Activated naive CD8-positive, alpha-beta T cell treated with anti-CD3 and anti-CD28 coated beads for 36 hours (primary cell): Measurements from ENCODE around the gene SEC61A1. TPM values are rescaled to one million over a fixed set of nuclear protein-coding genes. Genes with fewer than 3 reads are reported as not detected.

Source experiments
- DNase-seq: peaks from one replicate; pipeline ENCODE4 v3.0.0; 2021
- H3K27ac Mint-ChIP-seq: one replicate; pipeline ENCODE4 v1.8.0; 2022; ENCODE audit warnings: mild to moderate bottlenecking, moderate library complexity, mixed read lengths
- H3K27me3 Mint-ChIP-seq: one replicate; pipeline ENCODE4 v1.8.0; 2022; ENCODE audit warnings: mild to moderate bottlenecking, mixed read lengths
- H3K36me3 Mint-ChIP-seq: one replicate; pipeline ENCODE4 v1.8.0; 2021; ENCODE audit warnings: mild to moderate bottlenecking, mixed read lengths
- H3K4me1 Mint-ChIP-seq: one replicate; pipeline ENCODE4 v1.8.0; 2021; ENCODE audit warnings: mixed read lengths
- H3K4me3 Mint-ChIP-seq: one replicate; pipeline ENCODE4 v1.8.0; 2022; ENCODE audit warnings: mild to moderate bottlenecking, moderate library complexity, mixed read lengths
- H3K9me3 Mint-ChIP-seq: one replicate; pipeline ENCODE4 v1.8.0; 2022; ENCODE audit warnings: mixed read lengths
- total RNA-seq, 2 experiments: library from RNA; stranded (reverse); gene quantifications; one replicate each; pipeline ENCODE4 v1.2.3, GENCODE V29; 2021

Gene SEC61A1
- total RNA-seq, 2 experiments from 2014 or later = 149 to 155 TPM

DNA sequence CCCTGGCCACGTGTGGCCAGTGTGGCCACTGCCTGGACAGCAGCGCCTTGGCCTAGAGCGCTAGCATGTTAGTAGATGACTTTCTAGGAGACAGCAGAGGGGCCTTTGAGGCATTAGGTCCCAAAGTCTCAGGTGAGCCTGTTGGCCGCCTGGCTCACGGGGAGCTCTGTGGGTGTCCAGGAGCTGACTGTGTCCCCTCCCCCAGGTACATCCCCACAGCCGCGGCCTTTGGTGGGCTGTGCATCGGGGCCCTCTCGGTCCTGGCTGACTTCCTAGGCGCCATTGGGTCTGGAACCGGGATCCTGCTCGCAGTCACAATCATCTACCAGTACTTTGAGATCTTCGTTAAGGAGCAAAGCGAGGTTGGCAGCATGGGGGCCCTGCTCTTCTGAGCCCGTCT lies 17.0 kb downstream of the SEC61A1 start:
- Mint-ChIP-seq H3K9me3 (no peaks in the 10 kb centered on the region), H3K36me3 (peaks cover 35% of the 10 kb centered on the region), H3K4me3 (no peak overlapping the region), H3K27ac (no peak overlapping the region), H3K4me1 (peaks cover 3% of the 10 kb centered on the region), H3K27me3 (no peaks in the 10 kb centered on the region)
- DNase-seq = no peak

GRCh38 chr3:128070898-128071591 lies 18.8 kb downstream of the SEC61A1 start:
- Mint-ChIP-seq H3K4me3 (no peak overlapping the region), H3K4me1 (peaks cover 7% of the 10 kb centered on the region), H3K9me3 (no peaks in the 10 kb centered on the region), H3K27ac (no peak overlapping the region), H3K36me3 (peaks cover 27% of the 10 kb centered on the region), H3K27me3 (no peaks in the 10 kb centered on the region)
- no peak for DNase-seq

- DNase-seq = no peak
- H3K36me3 Mint-ChIP-seq = peaks cover 25% of the 10 kb centered on the region
- H3K4me3 Mint-ChIP-seq = no peak overlapping the region
- no peaks in the 10 kb centered on the region for H3K9me3 Mint-ChIP-seq
- peaks cover 7% of the 10 kb centered on the region for H3K4me1 Mint-ChIP-seq
- no peaks in the 10 kb centered on the region for H3K27me3 Mint-ChIP-seq
- H3K27ac Mint-ChIP-seq = no peak overlapping the region
These were observed 19.7 kb downstream of the SEC61A1 start for GRCh38 chr3:128071771-128072453.

DNA sequence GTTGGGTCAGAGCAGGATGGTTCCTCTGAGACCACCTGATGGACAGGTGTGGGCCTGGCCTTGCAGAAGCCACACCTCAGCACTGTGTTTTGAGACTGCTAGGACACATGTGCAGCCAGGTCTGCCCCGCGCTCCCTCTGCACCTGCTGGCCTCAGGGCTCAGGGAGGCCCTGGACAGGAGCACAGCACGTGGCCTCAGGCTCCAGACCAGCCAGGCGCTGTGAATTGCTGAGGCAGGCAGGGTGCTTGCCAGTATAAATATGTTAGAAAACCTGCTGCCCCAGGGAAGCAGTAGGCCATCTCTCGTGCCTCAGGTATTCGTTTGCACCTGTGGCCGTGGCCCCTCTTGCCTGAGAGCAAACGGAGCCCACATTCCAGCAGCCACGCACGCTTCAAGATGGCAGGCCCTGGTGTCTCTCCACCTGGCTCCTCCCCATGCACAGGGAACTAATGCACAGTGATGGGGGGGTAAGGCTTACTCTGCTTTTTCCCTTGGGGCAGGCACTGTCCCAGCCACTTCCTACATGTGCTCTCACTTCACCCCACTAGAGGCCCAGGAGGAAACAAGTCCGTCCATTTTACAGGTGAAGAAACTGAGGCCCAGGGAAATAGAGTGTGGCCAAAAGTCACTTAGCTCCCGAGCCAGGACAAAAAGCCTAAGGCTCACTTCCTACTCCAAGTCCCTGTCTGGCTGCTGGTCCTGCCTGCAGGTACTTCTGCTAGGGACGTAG lies 20.4 kb downstream of the SEC61A1 start:
- no peaks in the 10 kb centered on the region for H3K9me3 Mint-ChIP-seq
- DNase-seq = no peak
- H3K27me3 Mint-ChIP-seq = no peaks in the 10 kb centered on the region
- H3K4me1 Mint-ChIP-seq = peaks cover 8% of the 10 kb centered on the region
- no peak overlapping the region for H3K27ac Mint-ChIP-seq
- no peak overlapping the region for H3K4me3 Mint-ChIP-seq
- peaks cover 20% of the 10 kb centered on the region for H3K36me3 Mint-ChIP-seq

GRCh38 chr3:128073185-128073725 lies 21.0 kb downstream of the SEC61A1 start:
- Mint-ChIP-seq H3K4me3 (no peak overlapping the region), H3K27me3 (no peaks in the 10 kb centered on the region), H3K4me1 (peaks cover 9% of the 10 kb centered on the region), H3K9me3 (no peaks in the 10 kb centered on the region), H3K36me3 (peaks cover 16% of the 10 kb centered on the region), H3K27ac (no peak overlapping the region)
- no peak for DNase-seq

- DNase-seq = no peak
- Mint-ChIP-seq H3K36me3 (peaks cover 10% of the 10 kb centered on the region), H3K4me1 (peaks cover 7% of the 10 kb centered on the region), H3K4me3 (no peak overlapping the region), H3K27me3 (no peaks in the 10 kb centered on the region), H3K9me3 (no peaks in the 10 kb centered on the region), H3K27ac (no peak overlapping the region)
These were observed 21.6 kb downstream of the SEC61A1 start for GRCh38 chr3:128073807-128074206.

DNA sequence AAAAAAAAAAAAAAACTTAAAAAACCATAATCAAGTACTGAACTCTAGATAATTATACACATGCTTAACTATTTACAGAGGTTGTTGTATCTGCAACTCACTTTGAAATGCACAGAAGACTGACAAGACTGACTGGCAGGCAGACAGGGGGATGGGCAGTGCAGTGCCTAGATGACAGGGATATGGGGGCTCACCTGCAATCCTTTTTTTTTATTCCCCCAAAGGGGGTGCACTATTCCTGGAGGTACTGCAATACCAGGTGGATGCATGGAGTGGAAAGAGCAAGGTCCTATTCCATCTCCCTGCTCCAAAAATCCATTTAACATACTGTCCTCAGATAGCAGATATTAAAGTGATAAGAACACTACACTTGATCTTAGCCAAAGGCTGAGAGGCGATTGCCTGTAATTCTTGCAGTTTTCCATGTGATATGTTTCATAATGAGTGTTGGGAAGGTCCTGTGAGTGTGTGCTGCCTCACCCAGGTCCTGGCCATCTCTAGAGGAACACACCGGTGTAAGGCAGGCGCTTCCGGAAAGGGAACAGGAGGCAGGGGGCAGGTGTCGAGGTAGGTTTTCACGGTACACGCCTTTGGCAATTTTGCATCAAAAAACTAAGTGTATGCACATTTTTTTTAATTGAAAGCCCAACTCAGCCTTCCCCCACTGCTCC lies 22.7 kb downstream of the SEC61A1 start:
- H3K9me3 Mint-ChIP-seq = no peaks in the 10 kb centered on the region
- no peak overlapping the region for H3K4me3 Mint-ChIP-seq
- H3K27me3 Mint-ChIP-seq = no peaks in the 10 kb centered on the region
- DNase-seq = no peak
- no peak overlapping the region for H3K27ac Mint-ChIP-seq
- peaks cover 11% of the 10 kb centered on the region for H3K36me3 Mint-ChIP-seq
- peaks cover 7% of the 10 kb centered on the region for H3K4me1 Mint-ChIP-seq

DNA sequence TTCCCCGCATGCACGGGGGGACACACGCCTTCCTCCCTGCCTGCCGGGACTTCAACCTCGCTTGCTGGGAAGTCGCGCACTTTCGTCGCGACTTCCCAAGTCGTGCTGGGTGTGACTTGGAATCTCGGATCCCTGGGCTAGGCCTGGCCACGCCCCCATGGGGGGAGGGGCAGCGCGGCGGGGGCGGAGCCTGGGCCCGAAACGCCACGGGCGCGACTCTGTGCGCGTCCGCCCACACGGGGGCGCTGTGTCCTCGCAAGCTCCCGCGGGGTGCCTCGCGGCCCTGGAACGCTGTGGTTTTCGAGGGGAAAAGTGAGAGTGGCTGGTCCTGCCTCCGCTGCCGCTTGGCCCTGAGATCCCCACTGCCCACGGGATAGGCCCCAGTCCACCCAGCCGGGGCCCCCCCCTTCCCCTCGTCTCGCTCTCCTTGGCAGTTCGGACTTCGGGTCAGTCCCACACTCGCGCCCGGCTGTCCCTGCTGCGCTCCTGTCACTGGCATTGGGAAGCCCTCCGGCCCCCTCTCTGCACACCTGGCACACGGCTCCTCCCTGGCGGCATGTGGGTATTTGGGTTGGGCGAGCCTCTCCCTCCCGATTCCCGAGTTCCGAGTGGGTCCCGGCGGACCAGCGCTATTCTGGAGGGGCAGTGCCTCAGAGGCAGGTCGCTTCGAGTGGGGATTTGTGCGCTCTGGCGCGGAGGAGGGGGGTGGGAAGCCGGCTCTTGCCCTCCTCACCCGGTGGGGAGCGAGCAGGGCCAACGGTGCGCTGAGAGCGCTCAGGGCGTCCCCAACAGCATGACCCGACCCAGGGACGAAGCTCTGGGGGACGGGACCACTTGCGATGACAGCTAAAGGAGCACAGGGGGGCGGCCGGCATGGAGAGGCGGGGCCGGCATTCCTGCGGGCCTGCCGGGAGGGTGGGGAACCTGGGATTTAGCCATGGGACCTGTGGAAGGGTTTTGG lies 23.6 kb downstream of the SEC61A1 start:
- H3K36me3 Mint-ChIP-seq = peaks cover 13% of the 10 kb centered on the region
- H3K27ac Mint-ChIP-seq = no peak overlapping the region
- H3K4me3 Mint-ChIP-seq = peak overlapping the region; percentile 42
- H3K27me3 Mint-ChIP-seq = no peaks in the 10 kb centered on the region
- no peaks in the 10 kb centered on the region for H3K9me3 Mint-ChIP-seq
- peaks cover 9% of the 10 kb centered on the region for H3K4me1 Mint-ChIP-seq
- DNase-seq = peak; percentile 85

DNA sequence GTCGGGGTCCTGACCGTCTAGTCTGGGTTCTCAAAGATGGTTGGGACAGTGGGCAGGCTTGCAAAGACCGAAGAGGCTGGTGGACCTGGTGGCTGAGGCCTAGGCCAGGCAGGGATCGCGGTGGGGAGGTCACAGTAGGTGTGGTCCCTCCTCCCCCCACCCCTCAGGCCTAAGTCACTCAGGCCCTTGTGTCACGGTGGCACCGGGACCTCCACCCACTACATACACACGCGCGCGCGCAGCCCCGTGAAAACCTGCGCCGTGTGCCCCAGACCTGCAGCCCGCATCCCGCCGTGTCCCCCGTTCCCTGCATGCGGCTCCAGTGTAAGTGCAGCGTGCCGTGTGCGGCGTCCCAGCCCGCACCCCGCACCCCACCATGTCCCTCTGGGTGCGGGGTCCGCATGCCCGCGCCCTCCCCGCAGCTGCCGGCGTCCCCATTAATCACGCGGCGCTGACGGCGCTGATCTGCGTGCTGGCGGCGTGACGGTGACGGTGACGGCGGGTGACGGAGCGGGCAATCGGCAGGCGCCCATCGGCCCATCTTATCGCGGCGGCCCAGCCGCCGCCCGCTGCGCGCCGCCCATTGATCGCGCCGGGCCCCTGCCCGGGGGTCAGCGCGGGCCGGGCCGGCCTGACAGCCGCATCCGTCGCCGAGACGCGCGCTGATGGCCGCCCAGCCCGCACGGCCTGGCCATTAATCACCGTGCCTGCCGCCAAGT lies 24.4 kb downstream of the SEC61A1 start:
- H3K27ac Mint-ChIP-seq = no peak overlapping the region
- no peaks in the 10 kb centered on the region for H3K27me3 Mint-ChIP-seq
- DNase-seq = peak; percentile 51
- H3K4me1 Mint-ChIP-seq = peaks cover 9% of the 10 kb centered on the region
- peak overlapping the region; percentile 25 for H3K4me3 Mint-ChIP-seq
- no peaks in the 10 kb centered on the region for H3K9me3 Mint-ChIP-seq
- H3K36me3 Mint-ChIP-seq = peaks cover 16% of the 10 kb centered on the region

DNA sequence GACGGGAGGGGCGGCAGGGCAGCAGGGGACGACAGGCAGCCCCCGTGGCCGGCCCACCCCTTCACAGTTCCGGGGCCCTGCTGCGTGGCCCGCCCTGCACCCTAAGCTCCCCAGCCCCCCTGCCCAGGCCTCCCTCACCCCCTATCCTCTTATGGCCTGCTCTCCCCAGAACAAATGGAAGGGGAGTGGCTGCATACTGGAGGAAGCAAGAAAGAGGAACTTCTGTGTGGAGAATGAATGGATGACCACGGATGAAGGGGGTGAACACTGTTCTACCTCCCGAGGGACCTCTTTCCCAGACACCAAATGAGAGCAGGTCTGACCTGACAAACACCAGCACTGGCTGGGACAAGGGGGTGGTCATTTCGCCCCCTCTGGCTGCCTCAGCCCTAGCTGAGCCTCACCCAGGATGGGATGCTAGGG lies 25.0 kb downstream of the SEC61A1 start:
- peaks cover 9% of the 10 kb centered on the region for H3K4me1 Mint-ChIP-seq
- no peaks in the 10 kb centered on the region for H3K9me3 Mint-ChIP-seq
- H3K27me3 Mint-ChIP-seq = no peaks in the 10 kb centered on the region
- H3K27ac Mint-ChIP-seq = no peak overlapping the region
- H3K4me3 Mint-ChIP-seq = no peak overlapping the region
- peaks cover 18% of the 10 kb centered on the region for H3K36me3 Mint-ChIP-seq
- no peak for DNase-seq

GRCh38 chr3:128077665-128078064 lies 25.4 kb downstream of the SEC61A1 start:
- Mint-ChIP-seq H3K36me3 (peaks cover 23% of the 10 kb centered on the region), H3K4me3 (no peak overlapping the region), H3K4me1 (peaks cover 9% of the 10 kb centered on the region), H3K9me3 (no peaks in the 10 kb centered on the region), H3K27ac (no peak overlapping the region), H3K27me3 (no peaks in the 10 kb centered on the region)
- DNase-seq = no peak

DNA sequence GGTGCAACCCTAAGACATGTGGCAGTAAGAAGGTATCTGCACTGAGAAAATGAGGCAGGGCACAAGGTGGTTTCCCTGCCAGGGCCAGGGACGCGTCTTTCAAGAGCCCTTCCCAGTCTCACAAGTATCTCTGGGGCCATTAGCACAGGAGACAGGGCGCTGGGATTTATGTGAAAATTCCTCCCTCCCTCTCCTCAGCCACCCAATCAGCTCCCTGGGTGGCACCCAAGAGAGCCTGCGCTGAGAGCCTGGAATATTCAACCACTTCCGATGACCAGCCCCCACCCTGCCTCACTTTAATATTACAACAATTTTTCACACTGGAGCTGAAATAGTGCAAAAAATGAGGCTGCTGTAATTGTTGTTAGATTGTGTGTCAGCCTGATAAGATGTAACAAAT lies 26.1 kb downstream of the SEC61A1 start:
- H3K36me3 Mint-ChIP-seq = peaks cover 27% of the 10 kb centered on the region
- H3K27ac Mint-ChIP-seq = no peak overlapping the region
- no peak for DNase-seq
- H3K27me3 Mint-ChIP-seq = no peaks in the 10 kb centered on the region
- H3K4me1 Mint-ChIP-seq = peaks cover 9% of the 10 kb centered on the region
- H3K9me3 Mint-ChIP-seq = no peaks in the 10 kb centered on the region
- no peak overlapping the region for H3K4me3 Mint-ChIP-seq

GRCh38 chr3:128078875-128079274 lies 26.6 kb downstream of the SEC61A1 start:
- H3K36me3 Mint-ChIP-seq = peaks cover 27% of the 10 kb centered on the region
- no peak overlapping the region for H3K4me3 Mint-ChIP-seq
- DNase-seq = no peak
- H3K4me1 Mint-ChIP-seq = peaks cover 9% of the 10 kb centered on the region
- H3K9me3 Mint-ChIP-seq = no peaks in the 10 kb centered on the region
- no peak overlapping the region for H3K27ac Mint-ChIP-seq
- H3K27me3 Mint-ChIP-seq = no peaks in the 10 kb centered on the region
